Adrenal gland (tissue), 5 donors: ENCODE data around the gene RAB26.

Experiments used
- POLR2A ChIP-seq, 2 donors: fragments of 450-650 bp; IDR thresholded peaks; one replicate each; pipeline ENCODE4 v1.6.1; 2017; ENCODE audit warnings: antibody characterized with exemption in 2 of 2, mild to moderate bottlenecking in 2 of 2, moderate library complexity in 1 of 2
- TF ChIP-seq, protein P1 (sequence below), 6 experiments: fragments of 450-650 bp in 4 of 6; fragments of 200-600 bp in 2 of 6; sonication (generic) in 1 of 6; IDR thresholded peaks; 1 replicate in 5 of 6; 2 replicates in 1 of 6; pipeline versions ENCODE4 v1.5.1 to v1.8.0; 2016 to 2021; ENCODE audit warnings: antibody characterized with exemption in 6 of 6, mild to moderate bottlenecking in 2 of 6, moderate library complexity in 1 of 6
- donor health status: DM: no; HTN: no; CAD: no.

DNA sequence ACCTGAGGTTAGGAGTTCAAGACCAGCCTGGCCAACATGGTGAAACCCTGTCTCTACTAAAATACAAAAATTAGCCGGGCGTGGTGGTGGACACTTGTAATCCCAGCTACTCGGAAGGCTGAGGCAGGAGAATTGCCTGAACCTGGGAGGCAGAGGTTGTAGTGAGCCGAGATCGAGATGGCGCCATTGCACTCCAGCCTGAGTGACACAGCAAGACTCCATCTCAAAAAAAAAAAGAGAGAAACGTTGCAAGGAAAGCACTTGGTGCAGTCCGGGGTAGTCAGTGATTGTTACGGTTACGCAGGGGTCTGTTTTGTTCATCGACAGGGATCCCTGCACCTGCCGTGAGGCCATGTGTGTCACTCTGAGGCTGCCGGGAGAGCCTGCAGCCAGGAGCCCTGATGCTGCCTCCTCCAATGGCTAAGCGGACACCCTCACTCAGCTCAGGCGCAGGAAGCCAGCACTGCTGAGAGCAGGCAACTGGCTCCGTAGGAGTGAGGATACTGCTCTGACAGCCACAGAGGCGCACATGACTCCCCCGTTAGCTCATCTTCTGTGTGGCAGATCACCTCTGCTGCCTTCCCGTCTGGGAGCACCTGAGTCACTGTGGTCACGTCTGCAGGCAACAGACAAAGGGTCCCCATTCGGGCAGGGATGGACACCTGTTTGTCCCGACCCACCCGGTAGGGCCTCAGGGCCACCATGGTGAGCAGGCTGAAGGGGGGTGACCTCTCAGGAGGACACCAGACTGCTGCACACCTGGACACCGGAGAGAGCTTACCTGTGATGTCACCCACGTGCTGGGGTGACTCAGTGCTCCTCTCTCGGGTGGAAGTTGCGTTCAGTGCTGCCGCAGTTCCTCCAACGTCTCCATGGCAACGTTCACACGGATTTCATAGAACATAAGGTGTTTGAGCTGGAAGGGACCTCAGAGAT lies 5.2 kb upstream of the RAB26 start:
- TF ChIP-seq, protein P1, sequence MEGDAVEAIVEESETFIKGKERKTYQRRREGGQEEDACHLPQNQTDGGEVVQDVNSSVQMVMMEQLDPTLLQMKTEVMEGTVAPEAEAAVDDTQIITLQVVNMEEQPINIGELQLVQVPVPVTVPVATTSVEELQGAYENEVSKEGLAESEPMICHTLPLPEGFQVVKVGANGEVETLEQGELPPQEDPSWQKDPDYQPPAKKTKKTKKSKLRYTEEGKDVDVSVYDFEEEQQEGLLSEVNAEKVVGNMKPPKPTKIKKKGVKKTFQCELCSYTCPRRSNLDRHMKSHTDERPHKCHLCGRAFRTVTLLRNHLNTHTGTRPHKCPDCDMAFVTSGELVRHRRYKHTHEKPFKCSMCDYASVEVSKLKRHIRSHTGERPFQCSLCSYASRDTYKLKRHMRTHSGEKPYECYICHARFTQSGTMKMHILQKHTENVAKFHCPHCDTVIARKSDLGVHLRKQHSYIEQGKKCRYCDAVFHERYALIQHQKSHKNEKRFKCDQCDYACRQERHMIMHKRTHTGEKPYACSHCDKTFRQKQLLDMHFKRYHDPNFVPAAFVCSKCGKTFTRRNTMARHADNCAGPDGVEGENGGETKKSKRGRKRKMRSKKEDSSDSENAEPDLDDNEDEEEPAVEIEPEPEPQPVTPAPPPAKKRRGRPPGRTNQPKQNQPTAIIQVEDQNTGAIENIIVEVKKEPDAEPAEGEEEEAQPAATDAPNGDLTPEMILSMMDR (IDR thresholded peaks at IDR 0.05) = no peak
- no peak for TF ChIP-seq POLR2A (IDR thresholded peaks at IDR 0.05)
